Gastroesophageal sphincter (tissue), 3 donors: Measurements from ENCODE around the gene CD48.

Experiments
- CTCF ChIP-seq, 4 experiments: fragments of 200-600 bp in 2 of 4; fragments of 450-650 bp in 2 of 4; sonication (generic) in 1 of 4; IDR thresholded peaks; one replicate each; pipeline ENCODE4 v1.5.1; 2017 to 2019; ENCODE audit warnings: antibody characterized with exemption in 4 of 4, mild to moderate bottlenecking in 2 of 4, moderate library complexity in 2 of 4
- EP300 ChIP-seq: sonication (generic); formaldehyde crosslinking; IDR thresholded peaks from one replicate; pipeline ENCODE4 v1.6.1; 2017; ENCODE audit warnings: antibody characterized with exemption, mild to moderate bottlenecking
- POLR2A ChIP-seq, 2 donors: fragments of 450-650 bp; IDR thresholded peaks; one replicate each; pipeline ENCODE4 v1.6.1; 2017; ENCODE audit warnings: antibody characterized with exemption in 2 of 2, mild to moderate bottlenecking in 2 of 2, moderate library complexity in 1 of 2
- POLR2AphosphoS5 ChIP-seq: sonication (generic); formaldehyde crosslinking; IDR thresholded peaks from one replicate; pipeline ENCODE4 v1.6.1; 2017; ENCODE audit warnings: antibody characterized with exemption

GRCh38 chr1:160709715-160710114 lies 1.9 kb downstream of the CD48 start:
- no peak for TF ChIP-seq CTCF (IDR thresholded peaks at IDR 0.05)
- no peak for TF ChIP-seq POLR2A (IDR thresholded peaks at IDR 0.05)
- no peak for TF ChIP-seq POLR2AphosphoS5
- no peak for TF ChIP-seq EP300
